ENCODE data around the gene ZDHHC16.

Gene ZDHHC16

DNA sequence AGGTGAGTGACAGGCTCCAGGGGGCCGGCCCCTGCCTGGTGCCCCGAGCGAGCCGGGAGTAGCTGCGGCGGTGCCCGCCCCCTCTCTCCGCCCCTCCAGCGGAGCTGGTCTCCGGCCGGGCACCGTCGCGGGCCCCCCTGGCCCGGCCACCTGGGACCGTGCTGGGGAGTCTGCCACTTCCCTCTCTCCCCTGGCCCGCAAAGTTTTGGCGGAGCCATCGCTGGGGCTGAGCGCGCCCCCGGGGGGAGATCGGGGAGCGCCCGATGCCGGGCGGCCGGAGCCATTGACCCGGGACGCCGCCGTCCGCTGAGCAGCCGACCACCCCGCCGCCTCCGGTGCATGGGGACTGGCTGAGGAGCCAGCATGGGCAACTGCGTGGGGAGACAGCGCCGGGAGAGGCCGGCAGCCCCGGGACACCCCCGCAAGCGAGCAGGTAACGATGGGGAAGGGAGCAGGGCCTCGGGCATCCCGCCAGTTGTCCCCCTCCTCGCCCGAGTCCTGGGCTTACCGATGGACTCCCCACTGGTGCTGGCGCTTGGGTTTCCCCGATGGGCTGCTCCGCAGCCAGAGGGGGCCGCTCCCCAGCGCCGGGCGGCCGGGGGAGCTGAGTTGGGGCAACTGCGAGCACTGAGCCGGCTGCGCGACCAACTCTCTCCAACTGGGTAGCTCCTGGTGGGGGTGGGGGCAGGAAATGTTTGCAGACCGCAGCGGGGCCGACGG lies 53.0 kb downstream of the ZDHHC16 start, which contains the start of gene UBTD1 (continued):
- TF ChIP-seq ZNF146 (tag by site-specific recombination; IDR thresholded peaks at IDR 0.05) (0 out of 2 replicates have a peak, but pooled peaks have one; percentile 3), ZNF426 (tag by site-specific recombination; IDR thresholded peaks at IDR 0.05) (no peak), KLF7 (tag by site-specific recombination; IDR thresholded peaks at IDR 0.05; ENCODE audit: borderline replicate concordance) (no peak), SP3 (tag by site-specific recombination; IDR thresholded peaks at IDR 0.05) (no peak), ZNF791 (tag by site-specific recombination; IDR thresholded peaks at IDR 0.05) (no peak), ZNF776 (tag by site-specific recombination; IDR thresholded peaks at IDR 0.05; ENCODE audit: borderline replicate concordance) (no peak), ZNF555 (tag by site-specific recombination; conservative IDR thresholded peaks at IDR 0.05) (no peak), ZNF174 (tag by site-specific recombination; IDR thresholded peaks at IDR 0.05) (no peak), FEZF1 (tag by site-specific recombination; IDR thresholded peaks at IDR 0.05) (no peak), ZNF514 (tag by site-specific recombination; IDR thresholded peaks at IDR 0.05) (no peak), RBAK (tag by site-specific recombination; IDR thresholded peaks at IDR 0.05) (no peak), ZNF416 (tag by site-specific recombination; IDR thresholded peaks at IDR 0.05) (no peak), TCF7L2 (IDR thresholded peaks at IDR 0.05; ENCODE audit: borderline replicate concordance, low read depth, low read length) (no peak), ZNF529 (tag by site-specific recombination; IDR thresholded peaks at IDR 0.05; ENCODE audit: insufficient replicate concordance) (no peak), ZNF391 (tag by site-specific recombination; IDR thresholded peaks at IDR 0.05; ENCODE audit: borderline replicate concordance, low read depth) (no peak), HOXC10 (CRISPR knock-in tag; IDR thresholded peaks at IDR 0.05) (no peak), ZFP41 (tag by site-specific recombination; IDR thresholded peaks at IDR 0.05; ENCODE audit: borderline replicate concordance) (no peak), ZNF239 (tag by site-specific recombination; IDR thresholded peaks at IDR 0.05) (no peak), ZNF571 (tag by site-specific recombination; IDR thresholded peaks at IDR 0.05) (no peak), ZNF335 (tag by site-specific recombination; conservative IDR thresholded peaks at IDR 0.05) (peak; percentile 82), ZNF341 (tag by site-specific recombination; IDR thresholded peaks at IDR 0.05; ENCODE audit: low read depth) (peak; percentile 54; the same call in 1 of the 2 replicates), ZNF654 (tag by site-specific recombination; IDR thresholded peaks at IDR 0.05; ENCODE audit: low read depth) (no peak), ZNF830 (tag by site-specific recombination; IDR thresholded peaks at IDR 0.05; ENCODE audit: low read depth) (no peak), ZSCAN16 (tag by site-specific recombination; IDR thresholded peaks at IDR 0.05) (no peak)
- TF ChIP-seq, protein P1, sequence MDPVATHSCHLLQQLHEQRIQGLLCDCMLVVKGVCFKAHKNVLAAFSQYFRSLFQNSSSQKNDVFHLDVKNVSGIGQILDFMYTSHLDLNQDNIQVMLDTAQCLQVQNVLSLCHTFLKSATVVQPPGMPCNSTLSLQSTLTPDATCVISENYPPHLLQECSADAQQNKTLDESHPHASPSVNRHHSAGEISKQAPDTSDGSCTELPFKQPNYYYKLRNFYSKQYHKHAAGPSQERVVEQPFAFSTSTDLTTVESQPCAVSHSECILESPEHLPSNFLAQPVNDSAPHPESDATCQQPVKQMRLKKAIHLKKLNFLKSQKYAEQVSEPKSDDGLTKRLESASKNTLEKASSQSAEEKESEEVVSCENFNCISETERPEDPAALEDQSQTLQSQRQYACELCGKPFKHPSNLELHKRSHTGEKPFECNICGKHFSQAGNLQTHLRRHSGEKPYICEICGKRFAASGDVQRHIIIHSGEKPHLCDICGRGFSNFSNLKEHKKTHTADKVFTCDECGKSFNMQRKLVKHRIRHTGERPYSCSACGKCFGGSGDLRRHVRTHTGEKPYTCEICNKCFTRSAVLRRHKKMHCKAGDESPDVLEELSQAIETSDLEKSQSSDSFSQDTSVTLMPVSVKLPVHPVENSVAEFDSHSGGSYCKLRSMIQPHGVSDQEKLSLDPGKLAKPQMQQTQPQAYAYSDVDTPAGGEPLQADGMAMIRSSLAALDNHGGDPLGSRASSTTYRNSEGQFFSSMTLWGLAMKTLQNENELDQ (tag by site-specific recombination; IDR thresholded peaks at IDR 0.05; ENCODE audit: low read depth), result no peak
- TF ChIP-seq, protein P2, sequence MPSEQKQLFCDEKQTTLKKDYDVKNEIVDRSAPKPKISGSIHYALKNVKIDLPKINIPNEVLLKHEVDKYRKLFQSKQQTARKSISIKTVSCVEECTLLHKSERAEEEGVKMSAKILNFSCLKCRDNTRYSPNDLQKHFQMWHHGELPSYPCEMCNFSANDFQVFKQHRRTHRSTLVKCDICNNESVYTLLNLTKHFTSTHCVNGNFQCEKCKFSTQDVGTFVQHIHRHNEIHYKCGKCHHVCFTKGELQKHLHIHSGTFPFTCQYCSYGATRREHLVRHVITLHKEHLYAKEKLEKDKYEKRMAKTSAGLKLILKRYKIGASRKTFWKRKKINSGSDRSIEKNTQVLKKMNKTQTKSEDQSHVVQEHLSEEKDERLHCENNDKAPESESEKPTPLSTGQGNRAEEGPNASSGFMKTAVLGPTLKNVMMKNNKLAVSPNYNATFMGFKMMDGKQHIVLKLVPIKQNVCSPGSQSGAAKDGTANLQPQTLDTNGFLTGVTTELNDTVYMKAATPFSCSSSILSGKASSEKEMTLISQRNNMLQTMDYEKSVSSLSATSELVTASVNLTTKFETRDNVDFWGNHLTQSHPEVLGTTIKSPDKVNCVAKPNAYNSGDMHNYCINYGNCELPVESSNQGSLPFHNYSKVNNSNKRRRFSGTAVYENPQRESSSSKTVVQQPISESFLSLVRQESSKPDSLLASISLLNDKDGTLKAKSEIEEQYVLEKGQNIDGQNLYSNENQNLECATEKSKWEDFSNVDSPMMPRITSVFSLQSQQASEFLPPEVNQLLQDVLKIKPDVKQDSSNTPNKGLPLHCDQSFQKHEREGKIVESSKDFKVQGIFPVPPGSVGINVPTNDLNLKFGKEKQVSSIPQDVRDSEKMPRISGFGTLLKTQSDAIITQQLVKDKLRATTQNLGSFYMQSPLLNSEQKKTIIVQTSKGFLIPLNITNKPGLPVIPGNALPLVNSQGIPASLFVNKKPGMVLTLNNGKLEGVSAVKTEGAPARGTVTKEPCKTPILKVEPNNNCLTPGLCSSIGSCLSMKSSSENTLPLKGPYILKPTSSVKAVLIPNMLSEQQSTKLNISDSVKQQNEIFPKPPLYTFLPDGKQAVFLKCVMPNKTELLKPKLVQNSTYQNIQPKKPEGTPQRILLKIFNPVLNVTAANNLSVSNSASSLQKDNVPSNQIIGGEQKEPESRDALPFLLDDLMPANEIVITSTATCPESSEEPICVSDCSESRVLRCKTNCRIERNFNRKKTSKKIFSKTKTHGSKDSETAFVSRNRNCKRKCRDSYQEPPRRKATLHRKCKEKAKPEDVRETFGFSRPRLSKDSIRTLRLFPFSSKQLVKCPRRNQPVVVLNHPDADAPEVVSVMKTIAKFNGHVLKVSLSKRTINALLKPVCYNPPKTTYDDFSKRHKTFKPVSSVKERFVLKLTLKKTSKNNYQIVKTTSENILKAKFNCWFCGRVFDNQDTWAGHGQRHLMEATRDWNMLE (tag by site-specific recombination; conservative IDR thresholded peaks at IDR 0.05; ENCODE audit: low read depth), result no peak
- TF ChIP-seq, protein P3, sequence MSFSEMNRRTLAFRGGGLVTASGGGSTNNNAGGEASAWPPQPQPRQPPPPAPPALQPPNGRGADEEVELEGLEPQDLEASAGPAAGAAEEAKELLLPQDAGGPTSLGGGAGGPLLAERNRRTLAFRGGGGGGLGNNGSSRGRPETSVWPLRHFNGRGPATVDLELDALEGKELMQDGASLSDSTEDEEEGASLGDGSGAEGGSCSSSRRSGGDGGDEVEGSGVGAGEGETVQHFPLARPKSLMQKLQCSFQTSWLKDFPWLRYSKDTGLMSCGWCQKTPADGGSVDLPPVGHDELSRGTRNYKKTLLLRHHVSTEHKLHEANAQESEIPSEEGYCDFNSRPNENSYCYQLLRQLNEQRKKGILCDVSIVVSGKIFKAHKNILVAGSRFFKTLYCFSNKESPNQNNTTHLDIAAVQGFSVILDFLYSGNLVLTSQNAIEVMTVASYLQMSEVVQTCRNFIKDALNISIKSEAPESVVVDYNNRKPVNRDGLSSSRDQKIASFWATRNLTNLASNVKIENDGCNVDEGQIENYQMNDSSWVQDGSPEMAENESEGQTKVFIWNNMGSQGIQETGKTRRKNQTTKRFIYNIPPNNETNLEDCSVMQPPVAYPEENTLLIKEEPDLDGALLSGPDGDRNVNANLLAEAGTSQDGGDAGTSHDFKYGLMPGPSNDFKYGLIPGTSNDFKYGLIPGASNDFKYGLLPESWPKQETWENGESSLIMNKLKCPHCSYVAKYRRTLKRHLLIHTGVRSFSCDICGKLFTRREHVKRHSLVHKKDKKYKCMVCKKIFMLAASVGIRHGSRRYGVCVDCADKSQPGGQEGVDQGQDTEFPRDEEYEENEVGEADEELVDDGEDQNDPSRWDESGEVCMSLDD (tag by site-specific recombination; IDR thresholded peaks at IDR 0.05), result peak; percentile 63; the same call in 1 of the 2 replicates
- TF ChIP-seq, protein P4, sequence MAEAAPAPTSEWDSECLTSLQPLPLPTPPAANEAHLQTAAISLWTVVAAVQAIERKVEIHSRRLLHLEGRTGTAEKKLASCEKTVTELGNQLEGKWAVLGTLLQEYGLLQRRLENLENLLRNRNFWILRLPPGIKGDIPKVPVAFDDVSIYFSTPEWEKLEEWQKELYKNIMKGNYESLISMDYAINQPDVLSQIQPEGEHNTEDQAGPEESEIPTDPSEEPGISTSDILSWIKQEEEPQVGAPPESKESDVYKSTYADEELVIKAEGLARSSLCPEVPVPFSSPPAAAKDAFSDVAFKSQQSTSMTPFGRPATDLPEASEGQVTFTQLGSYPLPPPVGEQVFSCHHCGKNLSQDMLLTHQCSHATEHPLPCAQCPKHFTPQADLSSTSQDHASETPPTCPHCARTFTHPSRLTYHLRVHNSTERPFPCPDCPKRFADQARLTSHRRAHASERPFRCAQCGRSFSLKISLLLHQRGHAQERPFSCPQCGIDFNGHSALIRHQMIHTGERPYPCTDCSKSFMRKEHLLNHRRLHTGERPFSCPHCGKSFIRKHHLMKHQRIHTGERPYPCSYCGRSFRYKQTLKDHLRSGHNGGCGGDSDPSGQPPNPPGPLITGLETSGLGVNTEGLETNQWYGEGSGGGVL (tag by site-specific recombination; IDR thresholded peaks at IDR 0.05), result peak; percentile 57; the same call in 1 of the 2 replicates
